ENCODE results near the gene NBR1.

The NBR1 gene

DNA sequence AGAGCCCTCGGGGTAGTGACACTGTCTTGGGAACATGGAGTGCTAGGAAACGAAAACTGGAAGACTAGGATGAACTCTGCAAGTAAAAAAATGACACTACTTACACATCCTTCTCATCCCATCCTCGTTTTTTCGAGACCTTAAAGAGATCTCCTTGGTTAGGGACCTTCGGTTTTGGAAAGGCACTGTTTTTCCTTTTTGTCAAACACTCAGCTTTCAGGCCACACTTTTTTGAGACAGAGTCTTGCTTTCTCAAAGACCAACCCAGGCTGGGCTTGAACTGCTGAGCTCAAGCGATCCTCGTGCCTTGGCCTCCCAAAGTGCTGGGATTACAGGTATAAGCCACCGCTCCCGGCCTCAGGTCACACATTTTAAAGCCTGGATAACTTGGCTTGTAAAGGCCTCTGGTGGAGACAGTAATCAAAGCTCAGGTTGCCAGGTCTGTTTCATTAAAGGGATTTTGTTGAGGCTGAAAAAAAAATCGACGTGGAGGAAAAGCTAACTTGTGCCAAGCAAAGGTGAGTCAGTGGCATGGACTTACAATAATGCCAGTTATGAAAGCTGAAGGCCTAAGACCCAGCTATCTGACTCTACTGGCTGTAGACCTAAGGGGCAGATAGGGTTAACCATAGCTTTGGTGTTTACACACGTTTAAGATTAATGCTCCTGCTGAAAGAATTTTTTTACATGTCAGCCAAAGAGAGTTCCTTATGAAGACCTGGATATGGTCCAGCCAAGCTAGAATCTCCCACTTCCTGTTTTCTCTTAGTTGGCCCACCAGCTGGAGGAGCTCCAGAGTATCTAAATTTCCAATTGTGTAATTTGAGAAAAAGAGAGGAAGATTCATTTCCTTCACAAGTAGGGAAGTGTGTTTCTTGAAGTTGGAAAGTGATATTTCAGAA is 823 bp downstream of the NBR1 start:
- peaks cover 22% of the 10 kb centered on the region; the same call in 1 of the 2 replicates for H3F3A ChIP-seq (ENCODE audit: insufficient read depth, low read length)
- peak overlapping the region; percentile 58 for H2AFZ ChIP-seq (ENCODE audit: low read length)
- no peaks in the 10 kb centered on the region for H3K27me3 ChIP-seq (replicated peaks; ENCODE audit: insufficient read depth, low read length)
- H3K27ac ChIP-seq (ENCODE audit: low read length): peak overlapping the region; percentile 95
- peaks cover 21% of the 10 kb centered on the region for H3K4me1 ChIP-seq (ENCODE audit: low read length)
- peak; percentile 11 for DNase-seq
- peak overlapping the region; percentile 81 for H3K4me2 ChIP-seq (ENCODE audit: low read depth, low read length)
- H3K79me2 ChIP-seq (ENCODE audit: low read length): peaks cover 64% of the 10 kb centered on the region
- no peaks in the 10 kb centered on the region for H4K20me1 ChIP-seq (ENCODE audit: insufficient read depth, low read length)
- H3K9me3 ChIP-seq (replicated peaks; ENCODE audit: insufficient read depth, low read length): no peaks in the 10 kb centered on the region
- no peak for TF ChIP-seq EZH2phosphoT487 (IDR thresholded peaks at IDR 0.05; ENCODE audit: low read length)
- TF ChIP-seq CTCF (IDR thresholded peaks at IDR 0.05; ENCODE audit: low read length): no peak
- no peak for TF ChIP-seq EZH2 (optimal IDR thresholded peaks at IDR 0.05; ENCODE audit: low read depth, low read length)
- no peaks in the 10 kb centered on the region for H3K9me2 ChIP-seq (replicated peaks; ENCODE audit: insufficient read depth, low read length)
- peak overlapping the region; percentile 89 for H3K9ac ChIP-seq (ENCODE audit: low read length)
- H3K36me3 ChIP-seq (replicated peaks; ENCODE audit: insufficient read depth, low read length): no peaks in the 10 kb centered on the region
- H3K4me3 ChIP-seq (ENCODE audit: low read length): peak overlapping the region; percentile 83

DNA sequence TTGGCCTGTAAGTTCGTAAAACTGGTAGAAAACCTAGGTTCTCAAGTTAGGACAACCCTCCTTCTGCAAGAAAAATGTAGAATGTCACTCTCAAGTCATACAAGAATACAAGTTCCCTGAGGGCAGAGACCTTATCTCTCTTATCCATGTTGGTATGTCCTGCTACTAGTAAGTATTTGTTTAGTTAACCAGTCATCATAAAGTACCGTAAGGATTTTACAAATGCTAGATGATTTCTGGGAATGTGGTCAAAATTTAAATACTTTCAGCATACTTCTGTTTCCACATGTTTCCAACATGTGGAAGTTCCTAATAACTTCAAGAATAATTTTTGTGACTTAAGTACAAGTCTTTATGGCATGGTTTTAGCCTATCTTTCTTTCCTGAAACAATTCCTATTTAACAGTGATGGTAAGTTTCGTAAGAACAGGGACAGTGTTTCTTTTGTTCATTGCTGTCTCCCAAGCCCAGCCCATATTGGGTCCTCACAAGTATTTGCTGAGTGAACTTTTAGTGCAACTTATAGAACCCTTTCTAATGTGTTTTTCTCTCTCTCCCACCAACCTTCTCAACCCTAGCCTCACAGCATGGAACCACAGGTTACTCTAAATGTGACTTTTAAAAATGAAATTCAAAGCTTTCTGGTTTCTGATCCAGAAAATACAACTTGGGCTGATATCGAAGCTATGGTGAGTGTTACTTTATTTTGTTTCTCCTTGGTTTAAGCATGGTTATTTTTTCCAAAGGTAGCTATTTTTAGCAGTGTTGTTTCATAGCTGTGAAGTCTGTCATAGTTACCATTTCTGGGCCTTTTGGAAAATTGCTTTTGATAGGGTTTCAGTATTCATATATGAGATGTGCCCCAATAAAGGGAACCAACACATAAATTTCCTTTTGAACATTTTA is 4.5 kb downstream of the NBR1 start:
- TF ChIP-seq EZH2 (optimal IDR thresholded peaks at IDR 0.05; ENCODE audit: low read depth, low read length) (no peak), CTCF (IDR thresholded peaks at IDR 0.05; ENCODE audit: low read length) (no peak), EZH2phosphoT487 (IDR thresholded peaks at IDR 0.05; ENCODE audit: low read length) (no peak)
- Histone ChIP-seq H3K9me3 (replicated peaks; ENCODE audit: insufficient read depth, low read length) (no peaks in the 10 kb centered on the region), H3K36me3 (replicated peaks; ENCODE audit: insufficient read depth, low read length) (no peaks in the 10 kb centered on the region; the same call in 1 of the 2 replicates), H4K20me1 (ENCODE audit: insufficient read depth, low read length) (no peaks in the 10 kb centered on the region), H3K79me2 (ENCODE audit: low read length) (peaks cover 44% of the 10 kb centered on the region), H3K27me3 (replicated peaks; ENCODE audit: insufficient read depth, low read length) (no peaks in the 10 kb centered on the region), H3K9me2 (replicated peaks; ENCODE audit: insufficient read depth, low read length) (no peaks in the 10 kb centered on the region), H3K4me3 (ENCODE audit: low read length) (no peak overlapping the region), H3K9ac (ENCODE audit: low read length) (0 out of 2 replicates have a peak overlapping the region, but pooled peaks have one; percentile 2), H3K4me2 (ENCODE audit: low read depth, low read length) (peak overlapping the region; percentile 16; the same call in 1 of the 2 replicates), H3F3A (ENCODE audit: insufficient read depth, low read length) (peaks cover 20% of the 10 kb centered on the region; the same call in 1 of the 2 replicates), H3K27ac (ENCODE audit: low read length) (peak overlapping the region; percentile 40; the same call in 1 of the 2 replicates), H3K4me1 (ENCODE audit: low read length) (peaks cover 21% of the 10 kb centered on the region), H2AFZ (ENCODE audit: low read length) (no peak overlapping the region)
- DNase-seq: no peak

GRCh38 chr17:43176119-43176570 is 5.1 kb downstream of the NBR1 start:
- H3K4me1 ChIP-seq (ENCODE audit: low read length): peaks cover 21% of the 10 kb centered on the region
- peaks cover 44% of the 10 kb centered on the region for H3K79me2 ChIP-seq (ENCODE audit: low read length)
- DNase-seq: peak; percentile 14
- H2AFZ ChIP-seq (ENCODE audit: low read length): no peak overlapping the region
- no peak overlapping the region for H3K4me3 ChIP-seq (ENCODE audit: low read length)
- H3K9ac ChIP-seq (ENCODE audit: low read length): 0 out of 2 replicates have a peak overlapping the region, but pooled peaks have one; percentile 2
- H3K27ac ChIP-seq (ENCODE audit: low read length): peak overlapping the region; percentile 40; the same call in 1 of the 2 replicates
- no peaks in the 10 kb centered on the region; the same call in 1 of the 2 replicates for H3K36me3 ChIP-seq (replicated peaks; ENCODE audit: insufficient read depth, low read length)
- H3K27me3 ChIP-seq (replicated peaks; ENCODE audit: insufficient read depth, low read length): no peaks in the 10 kb centered on the region
- peaks cover 16% of the 10 kb centered on the region; the same call in 1 of the 2 replicates for H3F3A ChIP-seq (ENCODE audit: insufficient read depth, low read length)
- H3K9me3 ChIP-seq (replicated peaks; ENCODE audit: insufficient read depth, low read length): no peaks in the 10 kb centered on the region
- peak overlapping the region; percentile 10; the same call in 1 of the 2 replicates for H3K4me2 ChIP-seq (ENCODE audit: low read depth, low read length)
- no peak for TF ChIP-seq EZH2phosphoT487 (IDR thresholded peaks at IDR 0.05; ENCODE audit: low read length)
- no peak for TF ChIP-seq EZH2 (optimal IDR thresholded peaks at IDR 0.05; ENCODE audit: low read depth, low read length)
- TF ChIP-seq CTCF (IDR thresholded peaks at IDR 0.05; ENCODE audit: low read length): no peak
- H3K9me2 ChIP-seq (replicated peaks; ENCODE audit: insufficient read depth, low read length): no peaks in the 10 kb centered on the region
- H4K20me1 ChIP-seq (ENCODE audit: insufficient read depth, low read length): no peaks in the 10 kb centered on the region

All from MM.1S (cell line).